SU-DHL-6 (cell line): Measurements from ENCODE around the gene ITGB7.

ENCODE experiments used
- H2AFZ ChIP-seq: fragments of 200-600 bp; sonication (generic); 2 replicates; pipeline ENCODE4 v1.6.1; 2014; ENCODE audit warnings: low read depth, mild to moderate bottlenecking, moderate library complexity, mixed read lengths, antibody characterized with exemption, low read length; ENCODE audit not compliant: severe bottlenecking
- H3F3A ChIP-seq: fragments of 200-600 bp; shearing (Covaris generic); 2 replicates; pipeline ENCODE4 v1.6.0; 2016; ENCODE audit warnings: antibody characterized with exemption, mild to moderate bottlenecking; ENCODE audit not compliant: insufficient read depth
- H3K27ac ChIP-seq: fragments of 200-600 bp; sonication (generic); 2 replicates; pipeline ENCODE4 v1.5.1; 2016; ENCODE audit warnings: low read depth, mild to moderate bottlenecking, low read length, moderate library complexity, mixed read lengths
- H3K27me3 ChIP-seq: fragments of 200-600 bp; sonication (generic), shearing (Covaris generic); 2 replicates; pipeline ENCODE4 v1.6.0; 2014; ENCODE audit warnings: mild to moderate bottlenecking, low read length
- H3K36me3 ChIP-seq: fragments of 200-600 bp; sonication (generic); 2 replicates; pipeline ENCODE4 v1.6.1; 2014; ENCODE audit warnings: mild to moderate bottlenecking, low read length, mixed read lengths
- H3K4me2 ChIP-seq: fragments of 300-600, 200-600 bp; shearing (Covaris generic), sonication (generic); 2 replicates; pipeline ENCODE4 v1.6.0; 2014; ENCODE audit warnings: low read length, low read depth, mild to moderate bottlenecking; ENCODE audit not compliant: poor library complexity, severe bottlenecking
- H3K4me3 ChIP-seq: fragments of 200-600 bp; sonication (generic); 2 replicates; pipeline ENCODE4 v1.5.1; 2014; ENCODE audit warnings: antibody characterized with exemption, low read length, mild to moderate bottlenecking, mixed read lengths; ENCODE audit not compliant: insufficient read depth, poor library complexity, severe bottlenecking
- H3K79me2 ChIP-seq: fragments of 200-600 bp; sonication (generic); 2 replicates; pipeline ENCODE4 v1.6.1; 2014; ENCODE audit warnings: mild to moderate bottlenecking, low read length, moderate library complexity; ENCODE audit not compliant: insufficient read depth
- H3K9ac ChIP-seq: fragments of 200-600 bp; sonication (generic); 2 replicates; pipeline ENCODE4 v1.7.0; 2014; ENCODE audit warnings: mild to moderate bottlenecking, low read length
- H3K9me2 ChIP-seq: fragments of 200-600 bp; sonication (generic); replicated peaks from 2 replicates; pipeline ENCODE4 v1.6.1; 2014; ENCODE audit warnings: low read length; ENCODE audit not compliant: insufficient read depth
- H3K9me3 ChIP-seq: fragments of 200-600 bp; sonication (generic); 2 replicates; pipeline ENCODE4 v1.6.1; 2014; ENCODE audit warnings: low read length, mixed read lengths; ENCODE audit not compliant: insufficient read depth
- H4K20me1 ChIP-seq: fragments of 200-600 bp; sonication (generic); 2 replicates; pipeline ENCODE4 v1.6.1; 2014; ENCODE audit warnings: low read depth, mild to moderate bottlenecking, antibody characterized with exemption, low read length, moderate library complexity, mixed read lengths
- EZH2phosphoT487 ChIP-seq: fragments of 200-600 bp; sonication (generic), shearing (Covaris generic); conservative IDR thresholded peaks from 2 replicates; pipeline ENCODE4 v1.6.1; 2018; ENCODE audit warnings: mild to moderate bottlenecking, antibody characterized with exemption, low read length, moderate library complexity, mixed read lengths
- TF ChIP-seq, protein P1 (sequence below): fragments of 200-600 bp; sonication (generic); IDR thresholded peaks from one replicate; pipeline ENCODE4 v1.5.1; 2017; ENCODE audit warnings: antibody characterized with exemption, mild to moderate bottlenecking, low read length, moderate library complexity; ENCODE audit not compliant: insufficient read depth, poor library complexity, severe bottlenecking

Gene ITGB7

DNA sequence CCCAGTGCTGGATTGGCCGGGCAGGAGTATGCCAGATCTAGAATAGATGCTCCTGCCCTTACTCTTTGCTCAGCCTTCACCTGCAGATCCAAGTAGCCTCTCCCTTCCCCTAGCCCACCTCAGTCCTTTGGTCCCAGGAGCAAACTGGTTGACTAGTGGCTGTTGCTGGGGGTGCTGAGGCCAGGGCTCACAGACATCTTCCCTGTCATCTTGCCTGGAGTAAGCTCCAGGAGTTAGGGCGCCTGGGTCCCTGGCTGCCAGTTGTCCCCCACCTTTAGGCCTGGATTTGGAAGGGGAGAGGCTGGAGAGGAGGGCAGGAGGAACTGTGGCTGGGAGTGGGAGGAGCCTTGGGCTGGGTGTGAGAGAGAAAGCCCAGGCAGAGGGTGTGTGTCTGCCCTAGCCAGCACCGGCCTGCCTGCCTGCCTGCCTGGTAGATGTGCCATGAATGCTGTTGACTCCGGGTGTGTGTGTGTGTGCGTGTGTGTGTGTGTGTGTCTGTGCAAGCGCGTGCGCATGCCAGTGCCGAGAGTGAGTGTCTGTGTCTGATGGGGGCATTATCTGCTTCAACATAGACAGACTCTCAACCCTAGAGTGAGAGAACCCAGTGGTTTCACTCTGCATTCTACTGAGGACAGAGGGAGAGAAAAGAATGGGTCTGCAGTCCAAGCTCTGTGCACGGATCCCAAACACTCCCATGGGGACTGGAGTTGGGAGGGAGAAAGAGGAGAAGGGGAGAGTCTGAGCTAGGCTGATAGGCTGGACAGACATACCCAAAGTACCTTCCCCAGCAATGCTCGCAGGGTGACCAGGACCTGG lies 25.8 kb upstream of the ITGB7 start:
- peak overlapping the region; percentile 32; the same call in 1 of the 2 replicates for H3K9ac ChIP-seq

DNA sequence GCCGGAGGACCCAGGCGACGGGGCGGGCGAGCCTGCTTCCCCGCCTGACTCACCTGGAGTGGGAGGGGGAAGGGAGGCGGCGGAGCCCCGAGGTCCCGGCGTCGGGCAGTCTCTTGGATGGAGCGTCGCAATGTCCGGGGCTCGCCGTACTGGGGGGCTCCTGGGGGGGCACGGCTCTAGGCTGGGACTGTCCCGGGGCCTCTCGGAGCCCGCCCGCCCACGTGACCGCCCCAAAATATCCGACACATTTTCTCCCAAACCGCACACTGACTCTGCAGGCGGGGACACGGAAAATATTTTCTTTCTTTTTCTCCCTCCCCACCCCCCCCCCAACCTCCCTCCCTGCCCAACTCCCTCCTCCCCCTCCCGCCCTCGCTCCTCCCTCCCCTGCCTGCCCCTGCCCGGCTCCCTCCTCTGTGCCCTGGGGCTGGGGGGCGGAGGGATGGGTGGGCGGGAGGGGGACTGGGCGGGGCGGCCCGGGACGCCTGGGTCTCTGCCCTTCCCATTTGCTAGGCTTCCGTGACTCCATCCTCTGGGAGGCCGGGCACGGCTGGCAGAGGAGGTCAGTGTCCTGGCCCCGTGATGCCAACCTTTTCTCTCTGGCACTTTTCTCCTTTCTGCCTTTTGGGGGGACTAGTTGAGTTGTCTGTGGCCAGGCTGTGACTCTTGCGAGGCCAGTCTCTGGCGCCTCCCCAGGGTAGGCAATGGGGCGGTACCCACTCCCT lies 25.0 kb upstream of the ITGB7 start, which contains the start of gene RARG:
Gene RARG (minus strand): TSS at position 289 of the 725 bp plus-strand sequence. CDS start 4,664 bp downstream, outside the sequence.
- TF ChIP-seq EZH2phosphoT487 = no peak
- TF ChIP-seq, protein P1, sequence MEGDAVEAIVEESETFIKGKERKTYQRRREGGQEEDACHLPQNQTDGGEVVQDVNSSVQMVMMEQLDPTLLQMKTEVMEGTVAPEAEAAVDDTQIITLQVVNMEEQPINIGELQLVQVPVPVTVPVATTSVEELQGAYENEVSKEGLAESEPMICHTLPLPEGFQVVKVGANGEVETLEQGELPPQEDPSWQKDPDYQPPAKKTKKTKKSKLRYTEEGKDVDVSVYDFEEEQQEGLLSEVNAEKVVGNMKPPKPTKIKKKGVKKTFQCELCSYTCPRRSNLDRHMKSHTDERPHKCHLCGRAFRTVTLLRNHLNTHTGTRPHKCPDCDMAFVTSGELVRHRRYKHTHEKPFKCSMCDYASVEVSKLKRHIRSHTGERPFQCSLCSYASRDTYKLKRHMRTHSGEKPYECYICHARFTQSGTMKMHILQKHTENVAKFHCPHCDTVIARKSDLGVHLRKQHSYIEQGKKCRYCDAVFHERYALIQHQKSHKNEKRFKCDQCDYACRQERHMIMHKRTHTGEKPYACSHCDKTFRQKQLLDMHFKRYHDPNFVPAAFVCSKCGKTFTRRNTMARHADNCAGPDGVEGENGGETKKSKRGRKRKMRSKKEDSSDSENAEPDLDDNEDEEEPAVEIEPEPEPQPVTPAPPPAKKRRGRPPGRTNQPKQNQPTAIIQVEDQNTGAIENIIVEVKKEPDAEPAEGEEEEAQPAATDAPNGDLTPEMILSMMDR = no peak
- no peaks in the 10 kb centered on the region for H3K9me3 ChIP-seq
- H3K4me2 ChIP-seq = peak within 1 kb of the TSS; percentile 65
- H3F3A ChIP-seq = no peaks in the 10 kb centered on the region
- no peaks in the 10 kb centered on the region for H3K36me3 ChIP-seq
- H3K27ac ChIP-seq = no peak within 1 kb of the TSS
- H3K27me3 ChIP-seq = peaks cover 3% of the 10 kb centered on the region; the same call in 1 of the 2 replicates
- no peaks in the 10 kb centered on the region for H3K9me2 ChIP-seq
- no peaks in the 10 kb centered on the region for H3K79me2 ChIP-seq
- no peaks in the 10 kb centered on the region for H4K20me1 ChIP-seq
- peak within 1 kb of the TSS; percentile 42 for H3K4me3 ChIP-seq
- peak within 1 kb of the TSS; percentile 32; the same call in 1 of the 2 replicates for H3K9ac ChIP-seq
- peak within 1 kb of the TSS; percentile 44 for H2AFZ ChIP-seq

More for the DNA sequence above, 25.8 kb upstream of the ITGB7 start:
- Histone ChIP-seq H3F3A (no peaks in the 10 kb centered on the region), H2AFZ (peak overlapping the region; percentile 44), H3K79me2 (no peaks in the 10 kb centered on the region), H4K20me1 (no peaks in the 10 kb centered on the region), H3K9me2 (no peaks in the 10 kb centered on the region), H3K4me2 (peak overlapping the region; percentile 65), H3K4me3 (peak overlapping the region; percentile 42), H3K27me3 (peaks cover 3% of the 10 kb centered on the region; the same call in 1 of the 2 replicates), H3K36me3 (no peaks in the 10 kb centered on the region), H3K27ac (no peak overlapping the region), H3K9me3 (no peaks in the 10 kb centered on the region)
- no peak for TF ChIP-seq EZH2phosphoT487
- TF ChIP-seq, protein P1 = no peak

DNA sequence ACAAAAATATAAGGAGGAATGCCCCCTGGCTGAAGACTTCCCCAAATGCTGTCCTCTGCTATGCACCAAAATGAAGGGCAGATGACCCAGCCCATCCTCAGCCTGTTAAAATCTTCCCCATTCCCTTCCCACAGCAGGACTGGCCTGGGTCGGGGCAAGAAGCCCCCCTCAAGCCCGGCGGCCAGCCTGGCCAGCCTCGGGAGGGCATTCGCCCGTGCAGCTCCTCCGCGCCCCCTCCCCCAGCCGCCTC lies 24.5 kb upstream of the ITGB7 start:
- Histone ChIP-seq H3K9me2 (no peaks in the 10 kb centered on the region), H3K4me2 (peak overlapping the region; percentile 34), H3K27ac (no peak overlapping the region), H3K9me3 (no peaks in the 10 kb centered on the region), H3K27me3 (no peaks in the 10 kb centered on the region; the same call in 1 of the 2 replicates), H3K79me2 (no peaks in the 10 kb centered on the region), H3K9ac (no peak overlapping the region), H3F3A (no peaks in the 10 kb centered on the region), H3K36me3 (no peaks in the 10 kb centered on the region), H4K20me1 (no peaks in the 10 kb centered on the region), H2AFZ (no peak overlapping the region), H3K4me3 (peak overlapping the region; percentile 26)
- TF ChIP-seq, protein P1 = no peak
- TF ChIP-seq EZH2phosphoT487 = no peak
